ENCODE results near the gene CD3E. TPM values are rescaled to one million over a fixed set of nuclear protein-coding genes. Genes with fewer than 3 reads are reported as not detected.

Gene CD3E
- total and polyA plus RNA-seq, 2 donors from 2014 or later, result 2.2 to 14.3 TPM

GRCh38 chr11:118272001-118272400 lies 32.5 kb upstream of the CD3E start:
- intact Hi-C loops (cut with DNase I), result no loop called here
- Histone ChIP-seq H3K4me1 (ENCODE audit: control insufficient read depth in 2 of 3, insufficient read depth in 2 of 3, low read depth in 1 of 3, low read length in 3 of 3) (no peaks in the 10 kb centered on the region), H3K36me3 (ENCODE audit: control insufficient read depth in 2 of 3, insufficient read depth in 3 of 3, low read length in 3 of 3) (no peaks in the 10 kb centered on the region), H3K9ac (ENCODE audit: low read length in 3 of 3) (no peak overlapping the region), H3K27ac (ENCODE audit: low read depth in 2 of 2, low read length in 2 of 2) (no peak overlapping the region), H3K4me3 (ENCODE audit: low read length in 3 of 3) (no peak overlapping the region), H3K27me3 (ENCODE audit: control insufficient read depth, insufficient read depth, low read length) (no peaks in the 10 kb centered on the region), H3K9me3 (ENCODE audit: control insufficient read depth in 2 of 3, insufficient read depth in 1 of 3, low read length in 3 of 3) (no peaks in the 10 kb centered on the region)
- no peak for TF ChIP-seq CTCF (IDR thresholded peaks at IDR 0.05; ENCODE audit: borderline replicate concordance, extremely low read depth, insufficient read depth)
- FAIRE-seq, result no peak
- DNase-seq, result no peak

- FAIRE-seq, result no peak
- no peaks in the 10 kb centered on the region for H3K9me3 ChIP-seq (ENCODE audit: control insufficient read depth in 2 of 3, insufficient read depth in 1 of 3, low read length in 3 of 3)
- no peaks in the 10 kb centered on the region for H3K27me3 ChIP-seq (ENCODE audit: control insufficient read depth, insufficient read depth, low read length)
- no peaks in the 10 kb centered on the region for H3K4me1 ChIP-seq (ENCODE audit: control insufficient read depth in 2 of 3, insufficient read depth in 2 of 3, low read depth in 1 of 3, low read length in 3 of 3)
- H3K27ac ChIP-seq (ENCODE audit: low read depth in 2 of 2, low read length in 2 of 2), result no peak overlapping the region
- H3K36me3 ChIP-seq (ENCODE audit: control insufficient read depth in 2 of 3, insufficient read depth in 3 of 3, low read length in 3 of 3), result no peaks in the 10 kb centered on the region
- H3K4me3 ChIP-seq (ENCODE audit: low read length in 3 of 3), result no peak overlapping the region
- H3K9ac ChIP-seq (ENCODE audit: low read length in 3 of 3), result no peak overlapping the region
- no peak for TF ChIP-seq CTCF (IDR thresholded peaks at IDR 0.05; ENCODE audit: borderline replicate concordance, extremely low read depth, insufficient read depth)
- intact Hi-C loops (cut with DNase I), result no loop called here
- DNase-seq, result peak in 2 of 5 donors; percentile 21 to 44
These were observed 30.3 kb upstream of the CD3E start for GRCh38 chr11:118274186-118274585.

- Histone ChIP-seq H3K36me3 (ENCODE audit: control insufficient read depth in 2 of 3, insufficient read depth in 3 of 3, low read length in 3 of 3) (no peaks in the 10 kb centered on the region), H3K9me3 (ENCODE audit: control insufficient read depth in 2 of 3, insufficient read depth in 1 of 3, low read length in 3 of 3) (no peaks in the 10 kb centered on the region), H3K4me1 (ENCODE audit: control insufficient read depth in 2 of 3, insufficient read depth in 2 of 3, low read depth in 1 of 3, low read length in 3 of 3) (no peaks in the 10 kb centered on the region), H3K9ac (ENCODE audit: low read length in 3 of 3) (no peak overlapping the region), H3K27ac (ENCODE audit: low read depth in 2 of 2, low read length in 2 of 2) (peak overlapping the region in 1 of 2 donors; percentile 66), H3K27me3 (ENCODE audit: control insufficient read depth, insufficient read depth, low read length) (no peaks in the 10 kb centered on the region), H3K4me3 (ENCODE audit: low read length in 3 of 3) (no peak overlapping the region)
- intact Hi-C loops (cut with DNase I), result no loop called here
- FAIRE-seq (no peak), DNase-seq (no peak)
- no peak for TF ChIP-seq CTCF (IDR thresholded peaks at IDR 0.05; ENCODE audit: borderline replicate concordance, extremely low read depth, insufficient read depth)
These were observed 29.4 kb upstream of the CD3E start for GRCh38 chr11:118275176-118275575.

GRCh38 chr11:118276422-118276821 lies 28.1 kb upstream of the CD3E start:
- no peaks in the 10 kb centered on the region for H3K36me3 ChIP-seq (ENCODE audit: control insufficient read depth in 2 of 3, insufficient read depth in 3 of 3, low read length in 3 of 3)
- intact Hi-C loops (cut with DNase I), result no loop called here
- H3K9me3 ChIP-seq (ENCODE audit: control insufficient read depth in 2 of 3, insufficient read depth in 1 of 3, low read length in 3 of 3), result no peaks in the 10 kb centered on the region
- no peaks in the 10 kb centered on the region for H3K4me1 ChIP-seq (ENCODE audit: control insufficient read depth in 2 of 3, insufficient read depth in 2 of 3, low read depth in 1 of 3, low read length in 3 of 3)
- H3K27me3 ChIP-seq (ENCODE audit: control insufficient read depth, insufficient read depth, low read length), result no peaks in the 10 kb centered on the region
- no peak overlapping the region for H3K27ac ChIP-seq (ENCODE audit: low read depth in 2 of 2, low read length in 2 of 2)
- DNase-seq (no peak), FAIRE-seq (no peak)
- TF ChIP-seq CTCF (IDR thresholded peaks at IDR 0.05; ENCODE audit: borderline replicate concordance, extremely low read depth, insufficient read depth), result no peak
- no peak overlapping the region for H3K4me3 ChIP-seq (ENCODE audit: low read length in 3 of 3)
- H3K9ac ChIP-seq (ENCODE audit: low read length in 3 of 3), result no peak overlapping the region
